ENCODE data around the gene FER1L5.

The FER1L5 gene

GRCh38 chr2:96683307-96683706 lies 40.7 kb downstream of the FER1L5 start:
- no peak for DNase-seq

- no peak for DNase-seq
These were observed 41.6 kb downstream of the FER1L5 start for GRCh38 chr2:96683972-96684820.

- no peak for DNase-seq
These were observed 42.5 kb downstream of the FER1L5 start for GRCh38 chr2:96684883-96685576.

GRCh38 chr2:96685577-96686459 lies 43.3 kb downstream of the FER1L5 start:
- DNase-seq = no peak

- DNase-seq = no peak
These were observed 44.7 kb downstream of the FER1L5 start for GRCh38 chr2:96687266-96687665.

- DNase-seq = no peak
These were observed 45.4 kb downstream of the FER1L5 start for GRCh38 chr2:96687711-96688640.

- no peak for DNase-seq
These were observed 46.3 kb downstream of the FER1L5 start for GRCh38 chr2:96688649-96689430.

- DNase-seq = no peak
These were observed 46.9 kb downstream of the FER1L5 start for GRCh38 chr2:96689431-96689991.

- no peak for DNase-seq
These were observed 47.9 kb downstream of the FER1L5 start for GRCh38 chr2:96690306-96691021.

GRCh38 chr2:96691022-96691612 lies 48.6 kb downstream of the FER1L5 start:
- DNase-seq = no peak

GRCh38 chr2:96692094-96692971 lies 49.8 kb downstream of the FER1L5 start:
- DNase-seq = no peak

GRCh38 chr2:96693286-96694200 lies 51.0 kb downstream of the FER1L5 start:
- DNase-seq = no peak

- no peak for DNase-seq
These were observed 51.7 kb downstream of the FER1L5 start for GRCh38 chr2:96694279-96694678.

GRCh38 chr2:96694816-96695455 lies 52.4 kb downstream of the FER1L5 start:
- DNase-seq = no peak

- DNase-seq = no peak
These were observed 53.0 kb downstream of the FER1L5 start for GRCh38 chr2:96695602-96696001.

- DNase-seq = no peak
These were observed 54.9 kb downstream of the FER1L5 start for GRCh38 chr2:96697476-96697875.

- DNase-seq = no peak
These were observed 55.8 kb downstream of the FER1L5 start for GRCh38 chr2:96698221-96698861.
